ENCODE data around the gene ERC2.

GRCh38 chr3:55572816-55573215, 895.5 kb downstream of the ERC2 start:
- TF ChIP-seq CTCF (IDR thresholded peaks at IDR 0.05) = no peak
- no peak for TF ChIP-seq POLR2A (IDR thresholded peaks at IDR 0.05)

Measured in heart left ventricle (tissue), 13 donors.